Panc1 (cell line): ENCODE data around the gene KRR1. TPM values are rescaled to one million over a fixed set of nuclear protein-coding genes. Genes with fewer than 3 reads are reported as not detected.

Experiments used
- ATAC-seq: fragments of 200-7000 bp; cut with Tn5 transposase; 2 replicates; pipeline ENCODE4 v1.9.1; 2020; ENCODE audit warnings: mild to moderate bottlenecking, moderate library complexity
- BruUV-seq: library from RNA; stranded (reverse); fragments of 400-500 nt; replicated peaks from 2 replicates; lab custom pipeline; 2021; lab: Mats Ljungman, UMichigan
- CTCF ChIA-PET: fragments of 300-600 bp; sonication (Branson Sonifier 250); formaldehyde crosslinking; loops from one replicate; lab custom pipeline; 2022; ENCODE audit warnings: antibody characterized with exemption; lab: Charles Lee
- POLR2A ChIA-PET: fragments of 300-600 bp; sonication (Branson Sonifier 250); formaldehyde crosslinking; loops from one replicate; lab custom pipeline; 2022; ENCODE audit warnings: antibody characterized with exemption; lab: Charles Lee
- DNase-seq: peaks from one replicate; pipeline ENCODE4 v3.0.0-alpha.2; 2010; ENCODE audit warnings: low read depth, low spot score
- H3K27ac ChIP-seq: 2 replicates; pipeline ENCODE4 v1.5.1; 2011; ENCODE audit warnings: mild to moderate bottlenecking, low read length, inconsistent platforms
- H3K27me3 ChIP-seq: fragments of 200-500 bp; sonication (Bioruptor generic); 2 replicates; pipeline ENCODE4 v1.6.0; 2014; ENCODE audit warnings: low read length, inconsistent platforms; ENCODE audit not compliant: control insufficient read depth, insufficient read depth
- H3K36me3 ChIP-seq: fragments of 200-500 bp; sonication (Bioruptor generic); 2 replicates; pipeline ENCODE4 v1.5.1; 2014; ENCODE audit warnings: inconsistent platforms, mild to moderate bottlenecking, low read length, moderate library complexity; ENCODE audit not compliant: control insufficient read depth, insufficient read depth
- H3K4me1 ChIP-seq: 2 replicates; pipeline ENCODE4 v1.5.1; 2011; ENCODE audit warnings: inconsistent platforms, mild to moderate bottlenecking, low read length, moderate library complexity; ENCODE audit not compliant: control insufficient read depth, insufficient read depth
- H3K4me3 ChIP-seq, 2 experiments: 2 replicates each; pipeline ENCODE4 v1.5.1; 2011 to 2012; ENCODE audit warnings: low read depth in 2 of 2, low read length in 2 of 2, mild to moderate bottlenecking in 2 of 2, inconsistent platforms in 1 of 2, moderate library complexity in 1 of 2
- H3K9me3 ChIP-seq: fragments of 200-500 bp; sonication (Bioruptor generic); 2 replicates; pipeline ENCODE4 v1.5.1; 2014; ENCODE audit warnings: low read depth, mild to moderate bottlenecking, inconsistent platforms, low read length, moderate library complexity; ENCODE audit not compliant: control insufficient read depth, insufficient read depth
- POLR2AphosphoS5 ChIP-seq: IDR thresholded peaks from 2 replicates; pipeline ENCODE4 v1.6.1; 2012; ENCODE audit warnings: mild to moderate bottlenecking, low read depth, low read length, moderate library complexity
- SIN3A ChIP-seq: IDR thresholded peaks from 2 replicates; pipeline ENCODE4 v1.6.1; 2012; ENCODE audit warnings: low read depth, mild to moderate bottlenecking, low read length, moderate library complexity, borderline replicate concordance; ENCODE audit not compliant: insufficient read depth
- TCF7L2 ChIP-seq: IDR thresholded peaks from 2 replicates; pipeline ENCODE4 v1.6.1; 2011; ENCODE audit warnings: mild to moderate bottlenecking, low read depth, low read length, inconsistent platforms
- in situ Hi-C: cut with HindIII; loops from 2 replicates; pipeline ENCODE4 v1.10.0; 2016; ENCODE audit warnings: low sequenced_read_pairs, low pct_unique_long_range_greater_than_20kb
- intact Hi-C: fragments of 100-400 bp; cut with micrococcal nuclease; formaldehyde crosslinking; loops from one replicate; pipeline ENCODE4 v1.10.0; 2022; ENCODE audit not compliant: unreplicated experiment
- total RNA-seq: library from RNA; stranded (reverse); gene quantifications from one replicate; pipeline ENCODE4 v1.2.1, GENCODE V29; 2021; ENCODE audit not compliant: unreplicated experiment
- TF ChIP-seq, protein P1 (sequence below): fragments of 450-650 bp; IDR thresholded peaks from 2 replicates; pipeline ENCODE4 v1.5.1; 2017; ENCODE audit warnings: mild to moderate bottlenecking
- TF ChIP-seq, protein P2 (sequence below), 2 experiments: IDR thresholded peaks; 2 replicates each; pipeline ENCODE4 v1.6.1; 2011 to 2012; ENCODE audit warnings: low read depth in 2 of 2, control low read depth in 1 of 2, low read length in 1 of 2, mild to moderate bottlenecking in 1 of 2, moderate library complexity in 1 of 2; ENCODE audit not compliant: insufficient read depth in 1 of 2

The KRR1 gene
- total RNA-seq, 1 experiment from 2014 or later = 161 TPM

GRCh38 chr12:75503866-75504265 lies 7.5 kb downstream of the KRR1 start:
- no peak for DNase-seq
- intact Hi-C loops = no loop called here
- Histone ChIP-seq H3K27me3 (no peaks in the 10 kb centered on the region), H3K36me3 (peaks cover 67% of the 10 kb centered on the region), H3K4me1 (peaks cover 27% of the 10 kb centered on the region), H3K4me3 (no peak overlapping the region), H3K27ac (no peak overlapping the region), H3K9me3 (no peaks in the 10 kb centered on the region)
- no peak for ATAC-seq
- in situ Hi-C loops = no loop called here
- no TSS peak for BruUV-seq
- POLR2A ChIA-PET = no interaction called here
- CTCF ChIA-PET = no interaction called here
- TF ChIP-seq, protein P1, sequence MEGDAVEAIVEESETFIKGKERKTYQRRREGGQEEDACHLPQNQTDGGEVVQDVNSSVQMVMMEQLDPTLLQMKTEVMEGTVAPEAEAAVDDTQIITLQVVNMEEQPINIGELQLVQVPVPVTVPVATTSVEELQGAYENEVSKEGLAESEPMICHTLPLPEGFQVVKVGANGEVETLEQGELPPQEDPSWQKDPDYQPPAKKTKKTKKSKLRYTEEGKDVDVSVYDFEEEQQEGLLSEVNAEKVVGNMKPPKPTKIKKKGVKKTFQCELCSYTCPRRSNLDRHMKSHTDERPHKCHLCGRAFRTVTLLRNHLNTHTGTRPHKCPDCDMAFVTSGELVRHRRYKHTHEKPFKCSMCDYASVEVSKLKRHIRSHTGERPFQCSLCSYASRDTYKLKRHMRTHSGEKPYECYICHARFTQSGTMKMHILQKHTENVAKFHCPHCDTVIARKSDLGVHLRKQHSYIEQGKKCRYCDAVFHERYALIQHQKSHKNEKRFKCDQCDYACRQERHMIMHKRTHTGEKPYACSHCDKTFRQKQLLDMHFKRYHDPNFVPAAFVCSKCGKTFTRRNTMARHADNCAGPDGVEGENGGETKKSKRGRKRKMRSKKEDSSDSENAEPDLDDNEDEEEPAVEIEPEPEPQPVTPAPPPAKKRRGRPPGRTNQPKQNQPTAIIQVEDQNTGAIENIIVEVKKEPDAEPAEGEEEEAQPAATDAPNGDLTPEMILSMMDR = no peak
- no peak for TF ChIP-seq SIN3A
- TF ChIP-seq, protein P2, sequence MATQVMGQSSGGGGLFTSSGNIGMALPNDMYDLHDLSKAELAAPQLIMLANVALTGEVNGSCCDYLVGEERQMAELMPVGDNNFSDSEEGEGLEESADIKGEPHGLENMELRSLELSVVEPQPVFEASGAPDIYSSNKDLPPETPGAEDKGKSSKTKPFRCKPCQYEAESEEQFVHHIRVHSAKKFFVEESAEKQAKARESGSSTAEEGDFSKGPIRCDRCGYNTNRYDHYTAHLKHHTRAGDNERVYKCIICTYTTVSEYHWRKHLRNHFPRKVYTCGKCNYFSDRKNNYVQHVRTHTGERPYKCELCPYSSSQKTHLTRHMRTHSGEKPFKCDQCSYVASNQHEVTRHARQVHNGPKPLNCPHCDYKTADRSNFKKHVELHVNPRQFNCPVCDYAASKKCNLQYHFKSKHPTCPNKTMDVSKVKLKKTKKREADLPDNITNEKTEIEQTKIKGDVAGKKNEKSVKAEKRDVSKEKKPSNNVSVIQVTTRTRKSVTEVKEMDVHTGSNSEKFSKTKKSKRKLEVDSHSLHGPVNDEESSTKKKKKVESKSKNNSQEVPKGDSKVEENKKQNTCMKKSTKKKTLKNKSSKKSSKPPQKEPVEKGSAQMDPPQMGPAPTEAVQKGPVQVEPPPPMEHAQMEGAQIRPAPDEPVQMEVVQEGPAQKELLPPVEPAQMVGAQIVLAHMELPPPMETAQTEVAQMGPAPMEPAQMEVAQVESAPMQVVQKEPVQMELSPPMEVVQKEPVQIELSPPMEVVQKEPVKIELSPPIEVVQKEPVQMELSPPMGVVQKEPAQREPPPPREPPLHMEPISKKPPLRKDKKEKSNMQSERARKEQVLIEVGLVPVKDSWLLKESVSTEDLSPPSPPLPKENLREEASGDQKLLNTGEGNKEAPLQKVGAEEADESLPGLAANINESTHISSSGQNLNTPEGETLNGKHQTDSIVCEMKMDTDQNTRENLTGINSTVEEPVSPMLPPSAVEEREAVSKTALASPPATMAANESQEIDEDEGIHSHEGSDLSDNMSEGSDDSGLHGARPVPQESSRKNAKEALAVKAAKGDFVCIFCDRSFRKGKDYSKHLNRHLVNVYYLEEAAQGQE (IDR thresholded peaks at IDR 0.05; ENCODE audit: insufficient read depth in 1 of 2, low read depth in 2 of 2, low read length in 1 of 2) = no peak
- no peak for TF ChIP-seq TCF7L2

DNA sequence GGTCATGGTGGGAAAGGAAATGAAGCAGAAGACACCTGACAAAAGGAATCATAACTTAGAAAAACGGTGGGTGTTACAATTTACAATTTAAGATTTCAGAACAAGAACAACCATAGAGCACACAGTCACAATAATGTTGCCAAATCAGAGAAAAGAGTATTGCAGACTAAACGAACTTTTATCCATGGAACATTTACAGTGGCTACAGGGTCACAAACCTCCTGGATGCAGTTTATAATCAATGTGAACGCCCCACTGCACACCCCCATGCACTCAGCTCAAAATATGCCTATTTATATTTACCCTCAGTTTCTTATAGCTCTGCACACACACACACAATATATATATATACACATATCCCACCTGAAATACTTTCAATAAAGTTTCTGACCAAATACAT lies 8.0 kb downstream of the KRR1 start:
- intact Hi-C loops (no loop called here), in situ Hi-C loops (no loop called here)
- no TSS peak for BruUV-seq
- Histone ChIP-seq H3K27ac (0 out of 2 replicates have a peak overlapping the region, but pooled peaks have one; percentile 31), H3K4me1 (peaks cover 23% of the 10 kb centered on the region), H3K4me3 (no peak overlapping the region), H3K36me3 (peaks cover 71% of the 10 kb centered on the region), H3K27me3 (no peaks in the 10 kb centered on the region), H3K9me3 (no peaks in the 10 kb centered on the region)
- TF ChIP-seq, protein P1 = no peak
- TF ChIP-seq SIN3A = no peak
- no peak for TF ChIP-seq POLR2AphosphoS5
- TF ChIP-seq, protein P2 (IDR thresholded peaks at IDR 0.05; ENCODE audit: insufficient read depth in 1 of 2, low read depth in 2 of 2, low read length in 1 of 2) = no peak
- no peak for TF ChIP-seq TCF7L2
- POLR2A ChIA-PET = no interaction called here
- no peak for ATAC-seq
- DNase-seq = no peak
- CTCF ChIA-PET = no interaction called here
